Kidney tubule cell (primary cell): ENCODE data around the gene UGT1A3.

Experiments used
- DNase-seq: peaks from one replicate; pipeline ENCODE4 v3.0.0-alpha.2; 2018; ENCODE audit warnings: low spot score

The UGT1A3 gene

GRCh38 chr2:233816771-233817170, 87.9 kb downstream of the UGT1A3 start:
- DNase-seq: no peak

- DNase-seq: no peak
These were observed 88.6 kb downstream of the UGT1A3 start for GRCh38 chr2:233817361-233817911.

- DNase-seq: no peak
These were observed 89.3 kb downstream of the UGT1A3 start for GRCh38 chr2:233817995-233818638.

GRCh38 chr2:233818639-233819621, 90.1 kb downstream of the UGT1A3 start:
- DNase-seq: no peak

GRCh38 chr2:233819884-233820773, 91.3 kb downstream of the UGT1A3 start:
- no peak for DNase-seq

GRCh38 chr2:233820774-233821105, 91.9 kb downstream of the UGT1A3 start:
- no peak for DNase-seq

- no peak for DNase-seq
These were observed 92.4 kb downstream of the UGT1A3 start for GRCh38 chr2:233821196-233821595.

- DNase-seq: no peak
These were observed 92.9 kb downstream of the UGT1A3 start for GRCh38 chr2:233821709-233822100.

GRCh38 chr2:233822101-233822771, 93.4 kb downstream of the UGT1A3 start:
- DNase-seq: no peak
